NCI-H187 (cell line): ENCODE results near the gene LGR5.

Experiments
- DNase-seq, 2 experiments: peaks; one replicate each; lab custom pipeline; 2025; lab: John Stamatoyannopoulos, UW

LGR5 gene

DNA sequence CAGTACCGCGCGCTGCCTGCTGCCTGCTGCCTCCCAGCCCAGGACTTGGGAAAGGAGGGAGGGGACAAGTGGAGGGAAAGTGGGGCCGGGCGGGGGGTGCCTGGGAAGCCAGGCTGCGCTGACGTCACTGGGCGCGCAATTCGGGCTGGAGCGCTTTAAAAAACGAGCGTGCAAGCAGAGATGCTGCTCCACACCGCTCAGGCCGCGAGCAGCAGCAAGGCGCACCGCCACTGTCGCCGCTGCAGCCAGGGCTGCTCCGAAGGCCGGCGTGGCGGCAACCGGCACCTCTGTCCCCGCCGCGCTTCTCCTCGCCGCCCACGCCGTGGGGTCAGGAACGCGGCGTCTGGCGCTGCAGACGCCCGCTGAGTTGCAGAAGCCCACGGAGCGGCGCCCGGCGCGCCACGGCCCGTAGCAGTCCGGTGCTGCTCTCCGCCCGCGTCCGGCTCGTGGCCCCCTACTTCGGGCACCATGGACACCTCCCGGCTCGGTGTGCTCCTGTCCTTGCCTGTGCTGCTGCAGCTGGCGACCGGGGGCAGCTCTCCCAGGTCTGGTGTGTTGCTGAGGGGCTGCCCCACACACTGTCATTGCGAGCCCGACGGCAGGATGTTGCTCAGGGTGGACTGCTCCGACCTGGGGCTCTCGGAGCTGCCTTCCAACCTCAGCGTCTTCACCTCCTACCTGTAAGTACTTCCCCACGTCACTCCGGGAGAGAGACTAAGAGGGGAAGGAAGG is at the start of gene LGR5:
LGR5 (plus strand) TSS at position 186 of the 732 bp plus-strand sequence; CDS start at position 469, 283 bp downstream.
- DNase-seq: peak; percentile 48 to 63

DNA sequence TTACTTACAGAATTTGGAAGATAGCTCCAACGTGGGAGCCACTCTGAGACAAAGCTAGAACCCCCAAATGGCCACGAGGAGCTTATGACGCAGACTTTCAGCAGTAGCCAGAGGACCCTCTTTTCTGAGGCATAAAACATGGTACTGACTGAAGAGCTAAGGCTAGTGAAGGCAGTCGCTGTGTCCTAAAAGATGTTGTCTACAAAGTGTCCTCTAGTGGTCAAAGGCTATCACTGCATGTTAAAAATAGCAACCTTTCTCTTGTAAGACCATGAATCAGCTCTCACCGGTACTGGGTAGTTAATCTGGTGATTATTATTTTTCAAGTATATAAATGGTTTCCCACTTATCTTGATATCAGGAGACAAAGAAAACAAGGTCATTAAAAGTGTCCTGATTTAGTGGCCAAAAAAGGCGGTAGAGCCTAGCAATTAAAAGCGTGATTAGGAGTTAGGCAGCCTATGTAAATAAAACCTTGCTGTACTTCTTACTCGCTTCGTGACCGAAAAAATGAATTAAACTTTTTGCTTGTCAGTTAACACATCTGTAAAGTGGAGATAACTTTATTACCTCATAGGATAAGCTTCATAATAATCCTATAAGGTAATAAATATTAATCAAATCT is 47.0 kb upstream of the LGR5 start:
- peak in 1 of 2 experiments; percentile 10 for DNase-seq

DNA sequence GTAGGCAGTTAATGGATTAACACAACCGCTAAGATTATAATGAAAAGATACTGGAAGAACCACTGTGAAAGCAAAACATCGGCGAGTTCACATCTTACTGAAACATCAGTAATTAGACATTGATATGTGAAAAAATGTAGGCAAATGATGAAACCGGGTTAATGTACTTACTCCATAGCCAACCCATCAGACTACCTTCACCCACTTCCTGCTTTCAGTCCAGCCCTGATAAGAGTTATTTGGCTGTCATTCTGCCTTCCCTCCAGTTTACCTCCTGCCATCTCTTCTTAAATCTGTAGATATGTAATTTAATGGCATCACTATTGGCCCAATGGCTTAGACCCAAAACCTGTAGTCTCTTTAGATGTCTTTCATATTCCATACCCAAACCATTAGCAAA is 46.0 kb upstream of the LGR5 start:
- DNase-seq: no peak

GRCh38 chr12:71397433-71397954 is 42.1 kb upstream of the LGR5 start:
- DNase-seq: no peak

DNA sequence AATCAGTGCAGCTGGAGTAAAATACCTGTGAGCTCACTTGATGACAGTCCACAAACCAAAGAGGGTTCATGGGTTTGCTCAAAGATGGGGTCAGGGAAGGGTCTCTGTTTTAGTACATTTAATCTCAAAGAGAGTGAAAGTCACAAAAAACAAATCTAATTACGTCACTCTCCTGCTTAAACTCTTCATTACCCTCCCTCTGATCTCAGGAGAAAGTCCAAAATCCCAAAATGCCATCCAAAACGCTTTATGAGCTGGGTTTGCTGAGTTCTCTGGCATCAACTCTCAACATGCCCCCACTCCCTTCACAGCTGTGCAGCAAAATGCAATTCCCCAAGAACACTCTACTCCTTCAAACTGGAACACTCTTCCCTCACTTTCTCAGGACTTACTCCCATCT is 40.4 kb upstream of the LGR5 start:
- no peak for DNase-seq

- no peak for DNase-seq
Measured at GRCh38 chr12:71400481-71400880, 39.1 kb upstream of the LGR5 start.

GRCh38 chr12:71405884-71406283 is 33.7 kb upstream of the LGR5 start:
- DNase-seq: no peak

GRCh38 chr12:71407732-71408131 is 31.9 kb upstream of the LGR5 start:
- DNase-seq: no peak

DNA sequence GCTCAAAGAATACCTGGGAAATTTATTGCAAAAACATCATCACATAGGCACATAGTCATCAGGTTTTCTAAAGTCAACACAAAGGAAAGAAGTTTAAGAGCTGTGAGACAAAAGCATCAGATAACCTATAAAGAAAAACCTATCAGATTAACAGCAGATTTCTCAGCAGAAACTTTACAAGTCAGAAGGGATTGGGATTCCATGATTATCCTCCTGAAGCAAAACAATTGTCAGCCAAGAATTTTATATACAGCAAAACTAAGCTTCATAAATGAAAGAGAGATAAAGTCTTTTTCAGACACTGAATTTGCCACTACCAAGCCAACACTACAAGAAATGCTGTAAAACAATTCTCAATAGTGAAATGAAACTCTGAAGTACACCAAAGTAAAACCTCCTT is 28.8 kb upstream of the LGR5 start:
- DNase-seq: no peak

- no peak for DNase-seq
Measured at GRCh38 chr12:71411635-71412034, 28.0 kb upstream of the LGR5 start.

GRCh38 chr12:71415336-71416231 is 24.0 kb upstream of the LGR5 start:
- DNase-seq: peak; percentile 7 to 49

DNA sequence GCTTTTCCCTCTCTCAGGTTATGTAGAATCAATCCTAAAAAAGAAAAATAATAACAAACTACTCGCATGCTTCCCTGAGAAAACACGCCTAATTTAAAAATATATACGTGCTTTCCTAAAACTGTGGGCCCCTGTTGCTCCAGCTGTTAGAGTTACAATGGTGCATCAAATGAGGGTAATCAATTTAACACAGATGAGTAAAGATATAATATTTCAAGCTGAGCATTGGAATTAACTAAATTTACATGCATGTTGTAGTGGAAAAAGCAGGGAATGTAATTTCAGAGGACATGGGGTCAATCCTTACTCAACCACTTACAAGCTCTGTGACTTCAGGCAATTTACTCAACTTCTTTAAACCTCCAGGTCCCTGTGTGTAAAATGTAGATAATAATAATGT is 22.4 kb upstream of the LGR5 start:
- DNase-seq: no peak

- DNase-seq: no peak
Measured at GRCh38 chr12:71420775-71421406, 18.7 kb upstream of the LGR5 start.

GRCh38 chr12:71425568-71426299 is 13.9 kb upstream of the LGR5 start:
- DNase-seq: no peak

DNA sequence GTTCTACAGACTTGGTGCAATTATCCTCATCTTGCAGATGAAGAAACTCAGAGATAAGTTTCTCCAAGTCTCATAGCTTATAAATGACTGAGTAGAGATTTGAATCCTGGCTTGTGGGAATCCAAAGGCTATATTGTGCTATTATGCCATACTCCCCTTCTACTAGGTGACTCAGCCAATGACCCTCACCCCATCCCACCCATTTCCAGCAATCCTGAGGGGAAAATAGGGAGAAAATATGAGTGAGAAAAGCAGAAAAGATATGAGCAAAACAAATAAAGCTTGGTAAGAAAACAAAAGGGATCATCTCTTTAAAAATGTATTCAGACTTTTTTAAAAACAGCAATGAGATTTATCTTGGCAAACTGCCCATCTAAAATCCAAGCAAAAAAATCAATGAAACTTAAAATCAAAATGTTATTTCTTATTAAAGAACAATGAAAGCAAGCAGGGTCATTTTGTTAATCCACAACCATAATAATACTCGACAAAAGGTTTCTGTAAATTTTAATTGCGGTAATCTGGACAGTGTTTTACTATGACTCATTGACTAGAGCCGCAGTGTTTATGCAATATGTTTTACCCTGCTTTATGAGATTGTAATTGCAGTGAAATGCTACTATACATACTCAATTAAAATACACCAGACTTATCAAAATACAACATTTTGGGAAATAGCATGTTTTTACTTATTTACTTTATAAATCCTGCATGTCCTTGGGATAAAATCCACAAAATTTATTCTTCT is 13.1 kb upstream of the LGR5 start:
- no peak for DNase-seq

- no peak for DNase-seq
Measured at GRCh38 chr12:71430756-71431155, 8.8 kb upstream of the LGR5 start.

DNA sequence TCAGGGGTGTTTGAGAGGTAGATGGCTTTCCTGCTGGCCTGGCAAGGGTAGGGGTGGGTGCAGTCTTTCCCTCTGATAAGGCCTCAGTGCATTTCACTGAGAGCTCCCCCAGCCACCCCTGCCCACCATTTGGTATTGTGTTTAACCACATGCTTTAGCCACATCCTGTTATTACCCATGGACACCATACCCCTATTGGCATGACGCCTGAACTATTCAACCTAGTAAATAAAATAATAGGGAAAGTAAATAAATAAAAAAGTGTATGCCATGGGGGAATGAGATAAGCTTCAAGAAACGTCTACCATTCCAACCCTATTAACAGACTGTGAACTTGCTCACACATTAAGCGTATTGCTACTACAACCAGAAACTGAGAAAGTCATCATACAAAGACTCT is 7.6 kb upstream of the LGR5 start:
- no peak for DNase-seq

- no peak for DNase-seq
Measured at GRCh38 chr12:71432936-71433335, 6.7 kb upstream of the LGR5 start.

GRCh38 chr12:71436696-71437095 is 2.9 kb upstream of the LGR5 start:
- no peak for DNase-seq

DNA sequence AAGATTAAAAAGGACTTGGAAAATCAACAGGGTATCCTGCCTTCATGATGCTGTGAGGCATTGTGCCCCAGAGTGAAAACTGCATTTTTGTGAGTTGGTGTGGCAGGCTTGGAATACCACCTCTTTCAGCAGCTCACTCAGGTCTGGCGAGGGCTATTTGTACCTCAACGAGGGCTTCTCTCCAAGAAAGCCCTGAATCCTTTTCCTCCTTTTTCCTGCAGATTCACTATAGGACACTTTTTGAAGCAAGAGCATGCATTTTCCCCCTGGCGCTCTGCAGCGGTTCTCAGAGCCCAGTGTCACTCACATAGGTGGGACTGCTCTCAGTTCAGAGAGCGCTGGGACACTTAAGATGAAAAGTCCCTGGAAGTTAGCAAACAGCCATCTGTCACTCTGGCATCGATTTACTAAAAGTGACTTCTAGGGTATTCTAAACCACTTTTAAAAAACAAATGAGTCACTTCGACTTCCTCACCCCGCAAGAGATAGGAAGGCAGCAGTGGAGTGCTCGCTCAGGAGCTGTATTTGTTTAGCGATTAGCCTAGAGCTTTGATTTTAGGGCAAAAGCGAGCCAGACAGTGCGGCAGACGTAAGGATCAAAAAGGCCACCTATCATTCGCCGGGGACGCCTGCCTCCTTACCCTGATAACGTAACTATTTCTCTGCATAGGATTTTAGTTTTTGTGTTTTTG is 782 bp upstream of the LGR5 start:
- no peak for DNase-seq
